ENCODE data around the gene ATP4B. TPM values are rescaled to one million over a fixed set of nuclear protein-coding genes. Genes with fewer than 3 reads are reported as not detected.

ATP4B gene
- total and polyA plus RNA-seq, 7 donors: 0.04 TPM; not detected in 6

DNA sequence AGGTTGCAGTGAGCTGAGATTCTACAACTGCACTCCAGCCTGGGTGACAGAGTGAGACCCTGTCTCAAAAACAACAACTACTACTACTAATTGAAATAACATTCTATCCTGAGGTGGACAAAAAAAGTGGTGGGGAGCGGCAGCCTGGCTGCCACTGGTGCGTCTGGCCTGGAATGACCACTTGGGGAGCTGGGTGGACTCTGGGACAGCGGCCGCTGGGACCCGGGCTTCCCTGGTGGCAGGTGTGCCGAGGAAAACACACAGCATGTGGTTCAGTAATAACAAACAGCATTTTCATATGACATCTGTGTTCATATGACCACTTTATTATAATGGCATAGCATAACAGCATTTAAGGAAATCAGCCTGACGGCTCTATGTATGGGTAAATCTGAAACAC is 39.5 kb downstream of the ATP4B start:
- H3K27me3 ChIP-seq (ENCODE audit: insufficient read depth in 3 of 3, low read length in 2 of 3): no peaks in the 10 kb centered on the region
- DNase-seq: peak in 1 of 2 donors; percentile 18
- WGBS, 3 donors: 95 to 97% (median 96%) methylated on average over 7 of the region's 7 CpGs
- H3K4me1 ChIP-seq: no peaks in the 10 kb centered on the region
- H3K4me3 ChIP-seq: no peak overlapping the region
- intact Hi-C loops (cut with DNase I): no loop called here
- ATAC-seq: no peak
- H3K36me3 ChIP-seq (ENCODE audit: insufficient read depth in 1 of 2, low read depth in 1 of 2): peaks cover 0 to 2% of the 10 kb centered on the region in 2 donors
- H3K9me3 ChIP-seq: no peaks in the 10 kb centered on the region
- TF ChIP-seq CTCF (IDR thresholded peaks at IDR 0.05): no peak
- no peak overlapping the region for H3K27ac ChIP-seq

DNA sequence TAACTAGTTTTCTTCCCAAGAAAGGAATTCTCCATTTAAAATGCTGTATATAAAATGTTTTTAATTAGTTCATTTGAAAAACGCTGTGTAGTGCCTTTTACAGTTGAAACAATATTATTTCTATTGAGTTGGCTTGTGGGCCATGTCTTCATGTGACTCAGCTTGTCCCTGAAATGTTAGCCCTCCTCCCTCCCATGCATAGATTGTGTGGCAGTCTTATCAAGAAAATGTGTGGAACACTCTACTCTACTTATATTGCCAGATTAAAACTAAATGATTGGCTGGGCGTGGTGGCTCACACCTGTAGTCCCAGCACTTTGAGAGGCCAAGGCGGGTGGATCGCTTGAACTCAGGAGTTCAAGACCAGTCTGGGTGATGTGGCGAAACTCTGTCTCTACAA is 40.0 kb downstream of the ATP4B start:
- DNase-seq: no peak
- ATAC-seq: no peak
- WGBS, 3 donors: 94 to 96% (median 95%) methylated on average over 5 of the region's 5 CpGs
- intact Hi-C loops (cut with DNase I): no loop called here
- no peak overlapping the region for H3K27ac ChIP-seq
- no peak for TF ChIP-seq CTCF (IDR thresholded peaks at IDR 0.05)
- H3K4me3 ChIP-seq: no peak overlapping the region
- no peaks in the 10 kb centered on the region for H3K36me3 ChIP-seq (ENCODE audit: insufficient read depth in 1 of 2, low read depth in 1 of 2)
- no peaks in the 10 kb centered on the region for H3K9me3 ChIP-seq
- no peaks in the 10 kb centered on the region for H3K27me3 ChIP-seq (ENCODE audit: insufficient read depth in 3 of 3, low read length in 2 of 3)
- H3K4me1 ChIP-seq: no peaks in the 10 kb centered on the region

DNA sequence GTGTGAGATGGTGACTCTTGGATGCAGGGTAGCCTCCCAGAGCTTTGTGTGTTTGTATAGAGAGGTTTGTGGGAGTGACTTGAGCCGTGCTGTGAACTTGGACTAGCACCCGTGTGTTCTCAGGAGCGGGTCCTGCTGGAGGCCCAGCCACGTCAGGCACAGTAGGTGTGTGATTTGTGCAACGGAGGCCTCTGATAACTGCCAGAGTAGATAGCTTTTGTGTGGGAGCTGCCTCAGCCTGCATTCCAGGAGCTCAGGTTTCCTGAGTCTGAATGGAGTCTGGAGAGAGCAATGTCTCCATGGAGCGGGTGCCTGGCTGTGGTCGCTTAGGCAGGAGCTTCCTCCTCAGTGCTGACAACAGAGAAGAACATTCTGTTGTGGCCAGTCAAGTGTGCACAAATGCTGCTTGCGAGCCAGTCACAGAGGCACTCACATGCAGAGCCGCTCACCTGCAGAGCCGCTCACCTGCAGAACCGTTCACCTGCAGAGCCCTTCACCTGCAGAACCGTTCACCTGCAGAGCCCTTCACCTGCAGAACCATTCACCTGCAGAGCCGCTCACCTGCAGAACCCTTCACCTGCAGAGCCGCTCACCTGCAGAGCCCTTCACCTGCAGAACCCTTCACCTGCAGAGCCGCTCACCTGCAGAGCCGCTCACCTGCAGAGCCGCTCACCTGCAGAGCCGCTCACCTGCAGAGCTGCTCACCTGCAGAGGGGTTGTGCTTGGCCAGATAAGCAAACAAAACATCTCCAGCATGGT is 40.8 kb downstream of the ATP4B start:
- ATAC-seq: peak in 3 of 4 donors; percentile 33 to 53 (median 41)
- Histone ChIP-seq H3K4me3 (no peak overlapping the region), H3K27ac (no peak overlapping the region), H3K27me3 (ENCODE audit: insufficient read depth in 3 of 3, low read length in 2 of 3) (no peaks in the 10 kb centered on the region), H3K36me3 (ENCODE audit: insufficient read depth in 1 of 2, low read depth in 1 of 2) (no peaks in the 10 kb centered on the region), H3K4me1 (no peaks in the 10 kb centered on the region), H3K9me3 (no peaks in the 10 kb centered on the region)
- intact Hi-C loops (cut with DNase I): no loop called here
- 69 to 71% (median 70%) methylated on average over 18 of the region's 18 CpGs for WGBS, 3 donors
- TF ChIP-seq CTCF (IDR thresholded peaks at IDR 0.05): no peak
- DNase-seq: no peak

DNA sequence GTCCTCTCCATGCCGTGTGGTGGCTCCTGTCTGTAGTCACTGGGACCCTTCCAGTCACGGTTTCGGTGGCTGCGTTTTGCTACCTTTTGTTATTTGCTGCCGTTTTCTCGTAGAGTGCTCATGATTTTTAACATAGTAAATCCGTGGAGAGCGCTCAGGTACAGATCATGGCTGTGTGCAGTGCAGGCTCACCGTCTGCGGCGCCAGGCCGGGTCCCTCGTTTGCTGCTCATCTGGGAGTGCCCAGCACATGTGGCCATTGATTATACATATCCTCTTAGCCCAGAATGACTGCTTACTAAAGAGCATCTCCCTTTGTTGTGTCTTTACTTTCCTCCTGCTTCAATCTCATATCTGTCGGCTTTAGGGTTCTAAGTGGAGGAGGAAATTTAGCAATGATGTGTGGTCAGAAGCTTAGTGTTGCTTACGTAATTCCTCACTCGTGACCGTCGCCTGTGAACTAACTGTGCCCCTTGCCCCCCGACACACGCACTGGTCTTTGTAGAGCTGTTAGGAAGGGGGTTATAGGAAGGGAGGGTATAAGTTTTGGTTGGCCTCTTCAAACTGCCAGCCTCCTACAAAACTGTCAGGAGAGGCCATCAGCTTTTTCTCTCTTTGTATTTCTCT is 41.6 kb downstream of the ATP4B start:
- no peak for ATAC-seq
- no peak for DNase-seq
- peaks cover 0 to 3% of the 10 kb centered on the region in 2 donors for H3K36me3 ChIP-seq (ENCODE audit: insufficient read depth in 1 of 2, low read depth in 1 of 2)
- intact Hi-C loops (cut with DNase I): no loop called here
- WGBS, 3 donors: 88 to 93% (median 90%) methylated on average over 20 of the region's 20 CpGs
- H3K27ac ChIP-seq: no peak overlapping the region
- no peaks in the 10 kb centered on the region for H3K9me3 ChIP-seq
- no peak for TF ChIP-seq CTCF (IDR thresholded peaks at IDR 0.05)
- no peaks in the 10 kb centered on the region for H3K4me1 ChIP-seq
- H3K27me3 ChIP-seq (ENCODE audit: insufficient read depth in 3 of 3, low read length in 2 of 3): no peaks in the 10 kb centered on the region
- no peak overlapping the region for H3K4me3 ChIP-seq
